Stimulated activated naive CD4-positive, alpha-beta T cell treated with Interleukin-2 at 50 U/mL for 16 hours (primary cell): ENCODE measurements around the gene TANC1.
"Not testable (repeated sequence)": the region's sequence is repeated elsewhere in the genome, so short reads cannot be mapped to it uniquely, and the experiment has no call there.

Experiments used
- DNase-seq: peaks from one replicate; lab custom pipeline; 2025; lab: John Stamatoyannopoulos, UW

Gene TANC1

GRCh38 chr2:159140070-159140769, 171.8 kb downstream of the TANC1 start:
- no peak for DNase-seq

- DNase-seq = not testable (repeated sequence)
Measured at GRCh38 chr2:159140821-159141220, 172.4 kb downstream of the TANC1 start.

GRCh38 chr2:159144776-159145614, 176.6 kb downstream of the TANC1 start:
- DNase-seq = no peak

- DNase-seq = no peak
Measured at GRCh38 chr2:159145745-159146354, 177.4 kb downstream of the TANC1 start.

GRCh38 chr2:159146996-159147666, 178.7 kb downstream of the TANC1 start:
- DNase-seq = no peak

- no peak for DNase-seq
Measured at GRCh38 chr2:159147690-159148089, 179.2 kb downstream of the TANC1 start.

GRCh38 chr2:159148901-159149300, 180.5 kb downstream of the TANC1 start:
- DNase-seq = no peak

GRCh38 chr2:159149747-159150146, 181.3 kb downstream of the TANC1 start:
- DNase-seq = no peak

GRCh38 chr2:159150280-159150746, 181.9 kb downstream of the TANC1 start:
- DNase-seq = no peak

GRCh38 chr2:159151198-159152127, 183.0 kb downstream of the TANC1 start:
- no peak for DNase-seq

- no peak for DNase-seq
Measured at GRCh38 chr2:159152128-159152778, 183.8 kb downstream of the TANC1 start.

GRCh38 chr2:159153063-159153462, 184.6 kb downstream of the TANC1 start:
- DNase-seq = no peak

GRCh38 chr2:159153463-159153862, 185.0 kb downstream of the TANC1 start:
- DNase-seq = no peak

GRCh38 chr2:159153951-159154350, 185.5 kb downstream of the TANC1 start:
- DNase-seq = no peak

GRCh38 chr2:159154366-159154765, 185.9 kb downstream of the TANC1 start:
- no peak for DNase-seq

- DNase-seq = no peak
Measured at GRCh38 chr2:159155320-159155719, 186.9 kb downstream of the TANC1 start.

GRCh38 chr2:159155791-159156190, 187.4 kb downstream of the TANC1 start:
- DNase-seq = no peak

- DNase-seq = no peak
Measured at GRCh38 chr2:159156834-159157233, 188.4 kb downstream of the TANC1 start.

GRCh38 chr2:159157361-159158209, 189.1 kb downstream of the TANC1 start:
- DNase-seq = no peak

- DNase-seq = no peak
Measured at GRCh38 chr2:159160412-159160811, 192.0 kb downstream of the TANC1 start.
